ENCODE results near the gene C3. TPM values are rescaled to one million over a fixed set of nuclear protein-coding genes. Genes with fewer than 3 reads are reported as not detected.

C3 gene
- total and polyA plus RNA-seq, 8 donors: 14.2 to 881 (median 65.4) TPM

DNA sequence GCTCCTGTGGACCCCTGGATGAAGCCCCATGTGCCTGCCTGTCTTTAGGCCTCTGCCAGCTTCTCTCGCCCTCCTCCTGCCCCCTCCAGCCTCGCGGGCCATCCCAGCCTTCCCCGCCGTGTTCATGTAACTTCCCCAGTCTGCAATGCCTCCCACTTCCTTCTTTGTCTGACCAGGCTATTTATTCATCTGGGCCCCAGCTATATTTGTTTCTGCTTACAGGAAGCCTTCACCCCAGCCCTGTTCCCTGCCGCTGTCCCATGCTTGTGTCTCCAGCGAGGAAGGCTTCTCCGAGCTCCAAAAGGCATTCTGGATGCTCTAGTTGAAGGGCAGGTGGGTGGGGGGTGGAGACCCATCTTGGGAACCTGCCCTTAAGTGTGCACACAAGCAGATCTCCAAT, 7.9 kb upstream of the C3 start:
- peaks cover 8 to 53% of the 10 kb centered on the region in 2 donors for H3K4me1 ChIP-seq
- TF ChIP-seq CTCF (IDR thresholded peaks at IDR 0.05): no peak
- H3K9me3 ChIP-seq: no peaks in the 10 kb centered on the region
- intact Hi-C loops (cut with DNase I): no loop called here
- H3K27me3 ChIP-seq: no peaks in the 10 kb centered on the region
- ATAC-seq: peak; percentile 3
- H3K4me3 ChIP-seq: no peak overlapping the region
- DNase-seq: peak in 2 of 4 donors; percentile 66 to 93
- H3K36me3 ChIP-seq: peaks cover 0 to 30% of the 10 kb centered on the region in 2 donors
- H3K27ac ChIP-seq: peak overlapping the region in 1 of 2 donors; percentile 86

- Histone ChIP-seq H3K27ac (no peak overlapping the region), H3K9me3 (no peaks in the 10 kb centered on the region), H3K36me3 (peaks cover 0 to 4% of the 10 kb centered on the region in 2 donors), H3K27me3 (no peaks in the 10 kb centered on the region), H3K4me3 (no peak overlapping the region), H3K4me1 (peaks cover 30 to 80% of the 10 kb centered on the region in 2 donors)
- ATAC-seq: no peak
- intact Hi-C loops (cut with DNase I): no loop called here
- TF ChIP-seq CTCF (IDR thresholded peaks at IDR 0.05): no peak
- peak in 1 of 4 donors; percentile 17 for DNase-seq
These were observed 5.2 kb upstream of the C3 start for GRCh38 chr19:6725513-6726231.

GRCh38 chr19:6724631-6725492, 4.4 kb upstream of the C3 start:
- Histone ChIP-seq H3K4me1 (peaks cover 31 to 82% of the 10 kb centered on the region in 2 donors), H3K36me3 (peaks cover 0 to 2% of the 10 kb centered on the region in 2 donors), H3K4me3 (no peak overlapping the region), H3K27ac (no peak overlapping the region), H3K9me3 (no peaks in the 10 kb centered on the region), H3K27me3 (no peaks in the 10 kb centered on the region)
- TF ChIP-seq CTCF (IDR thresholded peaks at IDR 0.05): no peak
- peak in 1 of 4 donors; percentile 9 for DNase-seq
- intact Hi-C loops (cut with DNase I): no loop called here
- no peak for ATAC-seq

DNA sequence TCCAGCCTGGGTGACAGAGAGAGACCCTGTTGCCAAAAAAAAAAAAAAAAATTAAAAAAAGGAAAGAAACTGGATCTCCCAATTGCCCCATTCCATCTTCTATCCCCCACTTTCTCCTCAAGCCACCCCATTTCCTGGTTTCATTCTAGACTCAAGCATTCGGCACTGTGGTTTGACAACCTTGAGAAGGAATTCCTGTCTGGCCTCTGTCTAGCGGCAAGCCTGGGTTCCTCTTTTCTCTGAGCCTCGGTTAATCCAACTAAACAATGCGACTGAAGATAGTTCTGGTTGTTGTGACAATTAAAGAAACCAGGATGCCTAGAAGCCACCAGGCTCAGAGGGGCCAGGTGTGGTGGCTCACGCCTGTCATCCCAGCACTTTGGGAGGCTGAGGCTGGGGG, 3.3 kb upstream of the C3 start:
- H3K27me3 ChIP-seq: peaks cover 0 to 3% of the 10 kb centered on the region in 2 donors
- H3K27ac ChIP-seq: peak overlapping the region; percentile 62 to 81
- DNase-seq: peak in 1 of 4 donors; percentile 24

More for the DNA sequence above, 3.3 kb upstream of the C3 start:
- H3K4me1 ChIP-seq: peaks cover 30 to 71% of the 10 kb centered on the region in 2 donors
- TF ChIP-seq CTCF (IDR thresholded peaks at IDR 0.05): no peak
- intact Hi-C loops (cut with DNase I): no loop called here
- no peaks in the 10 kb centered on the region for H3K36me3 ChIP-seq
- H3K4me3 ChIP-seq: no peak overlapping the region
- no peaks in the 10 kb centered on the region for H3K9me3 ChIP-seq
- ATAC-seq: no peak

All from left lung (tissue), 10 donors.